ENCODE measurements around the gene SIPA1L3.

DNA sequence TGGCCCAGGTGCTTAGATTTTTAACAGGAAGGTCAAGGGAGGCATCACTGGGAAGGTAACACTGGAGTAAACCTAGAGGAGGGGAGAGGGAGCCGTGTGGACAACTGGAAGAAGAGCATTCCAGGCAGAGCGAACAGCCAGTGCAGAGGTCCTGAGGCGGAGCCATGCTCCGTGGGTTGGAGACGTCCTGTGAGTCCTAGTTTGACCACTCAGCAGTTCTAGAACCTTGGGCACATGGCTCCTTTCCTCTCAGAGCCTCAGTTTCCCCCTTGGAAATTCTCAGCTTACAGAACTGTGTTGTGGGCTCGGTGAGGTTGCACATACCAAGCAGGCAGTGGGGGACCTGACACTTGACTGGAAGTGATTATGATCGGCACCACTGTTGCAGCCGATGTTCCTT, 186.1 kb downstream of the SIPA1L3 start:
- TF ChIP-seq, protein P1, sequence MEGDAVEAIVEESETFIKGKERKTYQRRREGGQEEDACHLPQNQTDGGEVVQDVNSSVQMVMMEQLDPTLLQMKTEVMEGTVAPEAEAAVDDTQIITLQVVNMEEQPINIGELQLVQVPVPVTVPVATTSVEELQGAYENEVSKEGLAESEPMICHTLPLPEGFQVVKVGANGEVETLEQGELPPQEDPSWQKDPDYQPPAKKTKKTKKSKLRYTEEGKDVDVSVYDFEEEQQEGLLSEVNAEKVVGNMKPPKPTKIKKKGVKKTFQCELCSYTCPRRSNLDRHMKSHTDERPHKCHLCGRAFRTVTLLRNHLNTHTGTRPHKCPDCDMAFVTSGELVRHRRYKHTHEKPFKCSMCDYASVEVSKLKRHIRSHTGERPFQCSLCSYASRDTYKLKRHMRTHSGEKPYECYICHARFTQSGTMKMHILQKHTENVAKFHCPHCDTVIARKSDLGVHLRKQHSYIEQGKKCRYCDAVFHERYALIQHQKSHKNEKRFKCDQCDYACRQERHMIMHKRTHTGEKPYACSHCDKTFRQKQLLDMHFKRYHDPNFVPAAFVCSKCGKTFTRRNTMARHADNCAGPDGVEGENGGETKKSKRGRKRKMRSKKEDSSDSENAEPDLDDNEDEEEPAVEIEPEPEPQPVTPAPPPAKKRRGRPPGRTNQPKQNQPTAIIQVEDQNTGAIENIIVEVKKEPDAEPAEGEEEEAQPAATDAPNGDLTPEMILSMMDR (IDR thresholded peaks at IDR 0.05; ENCODE audit: low read depth, low read length), result no peak
- no peak for TF ChIP-seq EZH2phosphoT487 (IDR thresholded peaks at IDR 0.05; ENCODE audit: low read depth)

Data from OCI-LY3 (cell line).